Measurements from ENCODE around the gene TADA1.

GRCh38 chr1:166848193-166848592, 27.9 kb downstream of the TADA1 start:
- TF ChIP-seq CTCF (IDR thresholded peaks at IDR 0.05 in 2 of 3, conservative IDR thresholded peaks at IDR 0.05 in 1 of 3; ENCODE audit: borderline replicate concordance in 1 of 3, insufficient read depth in 1 of 3, low read depth in 2 of 3, low read length in 2 of 3) (no peak), MAX (IDR thresholded peaks at IDR 0.05) (no peak), SIN3A (IDR thresholded peaks at IDR 0.05; ENCODE audit: low read depth) (no peak), EGR1 (IDR thresholded peaks at IDR 0.05; ENCODE audit: low read depth) (no peak), ZNF274 (IDR thresholded peaks at IDR 0.05; ENCODE audit: low read depth, low read length) (no peak), POLR2A (IDR thresholded peaks at IDR 0.05; ENCODE audit: borderline replicate concordance, extremely low read depth, insufficient read depth, insufficient read length) (no peak), EZH2 (IDR thresholded peaks at IDR 0.05) (no peak), POLR2AphosphoS5 (IDR thresholded peaks at IDR 0.05; ENCODE audit: low read depth, low read length) (no peak), JUND (IDR thresholded peaks at IDR 0.05) (no peak), ZBTB33 (IDR thresholded peaks at IDR 0.05; ENCODE audit: extremely low read depth, insufficient replicate concordance, low read length) (no peak), CEBPB (IDR thresholded peaks at IDR 0.05; ENCODE audit: low read depth) (no peak), REST (IDR thresholded peaks at IDR 0.05; ENCODE audit: low read depth) (no peak), RAD21 (IDR thresholded peaks at IDR 0.05; ENCODE audit: low read depth) (no peak)
